GM12891 (cell line): ENCODE results near the gene MSI2.

Experiments used
- PAX5 ChIP-seq: IDR thresholded peaks from 2 replicates; pipeline ENCODE4 v1.6.1; 2011; ENCODE audit warnings: low read length, moderate library complexity, mild to moderate bottlenecking; ENCODE audit not compliant: insufficient read depth, severe bottlenecking
- POLR2A ChIP-seq: IDR thresholded peaks from 2 replicates; pipeline ENCODE4 v1.6.1; 2011; ENCODE audit warnings: low read depth, low read length, control low read depth
- POLR2AphosphoS5 ChIP-seq: IDR thresholded peaks from 2 replicates; pipeline ENCODE4 v1.6.1; 2011; ENCODE audit warnings: low read depth, low read length, control low read depth
- POU2F2 ChIP-seq: IDR thresholded peaks from 2 replicates; pipeline ENCODE4 v1.6.1; 2011; ENCODE audit warnings: low read depth, mild to moderate bottlenecking, control low read depth, low read length, moderate library complexity
- SPI1 ChIP-seq: IDR thresholded peaks from 2 replicates; pipeline ENCODE4 v1.6.1; 2011; ENCODE audit warnings: low read depth, low read length, control low read depth
- TAF1 ChIP-seq: IDR thresholded peaks from 2 replicates; pipeline ENCODE4 v1.6.1; 2011; ENCODE audit warnings: low read depth, low read length, control low read depth

DNA sequence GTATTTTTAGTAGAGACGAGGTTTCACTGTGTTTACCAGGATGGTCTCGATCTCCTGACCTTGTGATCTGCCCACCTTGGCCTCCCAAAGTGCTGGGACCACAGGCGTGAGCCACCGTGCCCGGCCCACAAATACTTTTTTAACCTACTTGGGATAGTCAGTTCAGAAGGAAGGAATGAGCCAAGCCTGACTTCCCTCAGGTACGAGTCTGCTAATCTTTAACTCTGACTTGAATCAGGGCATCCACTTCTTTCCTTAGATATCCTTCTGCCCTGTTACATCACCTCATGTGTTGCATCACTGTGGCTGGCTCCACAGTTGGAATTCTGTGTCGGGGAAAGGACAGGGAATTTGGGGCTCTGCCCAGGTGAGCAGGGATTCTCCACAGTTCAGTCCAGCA, 120.8 kb downstream of the MSI2 start:
- TF ChIP-seq POLR2AphosphoS5 (no peak), POLR2A (no peak), TAF1 (no peak), PAX5 (no peak), POU2F2 (no peak), SPI1 (no peak)
